Activated T-cell treated with anti-CD3 and anti-CD28 coated beads for 48 hours (primary cell): ENCODE data around the gene SUCLG2.

Experiments
- DNase-seq: peaks from one replicate; pipeline ENCODE4 v3.0.0-alpha.2; 2020; ENCODE audit warnings: low read depth

Gene SUCLG2

GRCh38 chr3:67384016-67384415 is 270.4 kb downstream of the SUCLG2 start:
- DNase-seq, result no peak

GRCh38 chr3:67383379-67383778 is 271.0 kb downstream of the SUCLG2 start:
- DNase-seq, result no peak

- DNase-seq, result no peak
Measured at GRCh38 chr3:67382536-67382935, 271.9 kb downstream of the SUCLG2 start.

- DNase-seq, result no peak
Measured at GRCh38 chr3:67381667-67382272, 272.6 kb downstream of the SUCLG2 start.

GRCh38 chr3:67380118-67380517 is 274.3 kb downstream of the SUCLG2 start:
- DNase-seq, result no peak

- no peak for DNase-seq
Measured at GRCh38 chr3:67377299-67377698, 277.1 kb downstream of the SUCLG2 start.

GRCh38 chr3:67376416-67376815 is 278.0 kb downstream of the SUCLG2 start:
- no peak for DNase-seq

GRCh38 chr3:67375976-67376375 is 278.4 kb downstream of the SUCLG2 start:
- no peak for DNase-seq

GRCh38 chr3:67362686-67363085 is 291.7 kb downstream of the SUCLG2 start:
- DNase-seq, result peak; percentile 21

- DNase-seq, result no peak
Measured at GRCh38 chr3:67361770-67362169, 292.6 kb downstream of the SUCLG2 start.

GRCh38 chr3:67361323-67361722 is 293.1 kb downstream of the SUCLG2 start:
- no peak for DNase-seq

GRCh38 chr3:67357610-67358458 is 296.6 kb downstream of the SUCLG2 start:
- DNase-seq, result no peak

- DNase-seq, result peak; percentile 27
Measured at GRCh38 chr3:67349551-67350174, 304.7 kb downstream of the SUCLG2 start.

GRCh38 chr3:67346081-67346480 is 308.3 kb downstream of the SUCLG2 start:
- no peak for DNase-seq

- no peak for DNase-seq
Measured at GRCh38 chr3:67335813-67336212, 318.6 kb downstream of the SUCLG2 start.

GRCh38 chr3:67334588-67334987 is 319.8 kb downstream of the SUCLG2 start:
- no peak for DNase-seq

GRCh38 chr3:67329358-67329757 is 325.1 kb downstream of the SUCLG2 start:
- peak; percentile 42 for DNase-seq

GRCh38 chr3:67327582-67327981 is 326.8 kb downstream of the SUCLG2 start:
- DNase-seq, result no peak

- DNase-seq, result no peak
Measured at GRCh38 chr3:67325231-67325630, 329.2 kb downstream of the SUCLG2 start.
